Measurements from ENCODE around the gene PDZD4.

PDZD4 gene

GRCh38 chrX:153866302-153867019 is 36.1 kb upstream of the PDZD4 start:
- Histone ChIP-seq H2AFZ (ENCODE audit: low read depth, low read length) (no peak overlapping the region), H3K27ac (ENCODE audit: low read length) (no peak overlapping the region), H4K20me1 (ENCODE audit: insufficient read depth, low read length) (no peaks in the 10 kb centered on the region)

GRCh38 chrX:153865685-153866084 is 35.3 kb upstream of the PDZD4 start:
- no peak overlapping the region for H2AFZ ChIP-seq (ENCODE audit: low read depth, low read length)
- H3K27ac ChIP-seq (ENCODE audit: low read length), result no peak overlapping the region
- no peaks in the 10 kb centered on the region for H3K79me2 ChIP-seq (ENCODE audit: low read length)
- H3K4me2 ChIP-seq (ENCODE audit: low read length), result no peak overlapping the region
- TF ChIP-seq EZH2phosphoT487 (IDR thresholded peaks at IDR 0.05; ENCODE audit: low read depth), result no peak
- no peak for TF ChIP-seq CTCF (IDR thresholded peaks at IDR 0.05; ENCODE audit: low read depth, low read length)
- no peak overlapping the region for H3K9ac ChIP-seq (ENCODE audit: low read length)
- H3K27me3 ChIP-seq (ENCODE audit: low read depth, low read length), result no peaks in the 10 kb centered on the region
- no peaks in the 10 kb centered on the region for H3K9me3 ChIP-seq (ENCODE audit: insufficient read depth, low read length)
- H3K4me3 ChIP-seq (ENCODE audit: low read length), result no peak overlapping the region
- no peaks in the 10 kb centered on the region for H3K4me1 ChIP-seq (ENCODE audit: low read length)
- no peaks in the 10 kb centered on the region for H3K36me3 ChIP-seq (replicated peaks; ENCODE audit: low read depth, low read length)
- H4K20me1 ChIP-seq (ENCODE audit: insufficient read depth, low read length), result no peaks in the 10 kb centered on the region

More at GRCh38 chrX:153866302-153867019, 36.1 kb upstream of the PDZD4 start:
- Histone ChIP-seq H3K27me3 (ENCODE audit: low read depth, low read length) (no peaks in the 10 kb centered on the region), H3K4me2 (ENCODE audit: low read length) (no peak overlapping the region), H3K36me3 (replicated peaks; ENCODE audit: low read depth, low read length) (no peaks in the 10 kb centered on the region), H3K9me3 (ENCODE audit: insufficient read depth, low read length) (no peaks in the 10 kb centered on the region), H3K4me1 (ENCODE audit: low read length) (no peaks in the 10 kb centered on the region), H3K4me3 (ENCODE audit: low read length) (no peak overlapping the region), H3K9ac (ENCODE audit: low read length) (no peak overlapping the region), H3K79me2 (ENCODE audit: low read length) (no peaks in the 10 kb centered on the region)
- TF ChIP-seq CTCF (IDR thresholded peaks at IDR 0.05; ENCODE audit: low read depth, low read length) (no peak), EZH2phosphoT487 (IDR thresholded peaks at IDR 0.05; ENCODE audit: low read depth) (no peak)

- no peaks in the 10 kb centered on the region for H3K36me3 ChIP-seq (replicated peaks; ENCODE audit: low read depth, low read length)
Measured at GRCh38 chrX:153865321-153865580, 34.9 kb upstream of the PDZD4 start.

More at GRCh38 chrX:153865321-153865580, 34.9 kb upstream of the PDZD4 start:
- no peak overlapping the region for H3K9ac ChIP-seq (ENCODE audit: low read length)
- no peaks in the 10 kb centered on the region for H3K27me3 ChIP-seq (ENCODE audit: low read depth, low read length)
- H3K27ac ChIP-seq (ENCODE audit: low read length), result no peak overlapping the region
- H3K79me2 ChIP-seq (ENCODE audit: low read length), result no peaks in the 10 kb centered on the region
- no peak overlapping the region for H3K4me3 ChIP-seq (ENCODE audit: low read length)
- no peaks in the 10 kb centered on the region for H4K20me1 ChIP-seq (ENCODE audit: insufficient read depth, low read length)
- no peak overlapping the region for H3K4me2 ChIP-seq (ENCODE audit: low read length)
- no peaks in the 10 kb centered on the region for H3K9me3 ChIP-seq (ENCODE audit: insufficient read depth, low read length)
- H3K4me1 ChIP-seq (ENCODE audit: low read length), result no peaks in the 10 kb centered on the region
- TF ChIP-seq CTCF (IDR thresholded peaks at IDR 0.05; ENCODE audit: low read depth, low read length), result no peak
- no peak for TF ChIP-seq EZH2phosphoT487 (IDR thresholded peaks at IDR 0.05; ENCODE audit: low read depth)
- no peak overlapping the region for H2AFZ ChIP-seq (ENCODE audit: low read depth, low read length)
